HT1080 (cell line): ENCODE measurements around the gene H2AZ1. TPM values are rescaled to one million over a fixed set of nuclear protein-coding genes. Genes with fewer than 3 reads are reported as not detected.
A peak's percentile ranks its signal among the peaks of the same experiment; 100 is the strongest.

Source experiments
- DNase-seq: peaks from one replicate; pipeline ENCODE4 v3.0.0-alpha.2; 2015; ENCODE audit warnings: low read depth
- total RNA-seq: library from RNA; depleted of rRNA; stranded (reverse); fragments of >200 nt; shearing (Covaris generic); gene quantifications from 2 replicates; pipeline ENCODE4 v1.2.3, GENCODE V29; 2014; rRNA removed

The H2AZ1 gene
- total RNA-seq, 1 experiment from 2014 or later, result 1,059 TPM

- peak; percentile 77 for DNase-seq
Measured at GRCh38 chr4:99946356-99947189, 3.5 kb downstream of the H2AZ1 start, which contains the start of gene DNAJB14. Gene DNAJB14, minus strand, starts transcription at chr4:99946618. Its CDS starts 47 bp downstream, at chr4:99946571.

- peak; percentile 23 for DNase-seq
Measured at GRCh38 chr4:99945718-99946355, 4.2 kb downstream of the H2AZ1 start.

- no peak for DNase-seq
Measured at GRCh38 chr4:99943904-99944437, 6.1 kb downstream of the H2AZ1 start.

DNA sequence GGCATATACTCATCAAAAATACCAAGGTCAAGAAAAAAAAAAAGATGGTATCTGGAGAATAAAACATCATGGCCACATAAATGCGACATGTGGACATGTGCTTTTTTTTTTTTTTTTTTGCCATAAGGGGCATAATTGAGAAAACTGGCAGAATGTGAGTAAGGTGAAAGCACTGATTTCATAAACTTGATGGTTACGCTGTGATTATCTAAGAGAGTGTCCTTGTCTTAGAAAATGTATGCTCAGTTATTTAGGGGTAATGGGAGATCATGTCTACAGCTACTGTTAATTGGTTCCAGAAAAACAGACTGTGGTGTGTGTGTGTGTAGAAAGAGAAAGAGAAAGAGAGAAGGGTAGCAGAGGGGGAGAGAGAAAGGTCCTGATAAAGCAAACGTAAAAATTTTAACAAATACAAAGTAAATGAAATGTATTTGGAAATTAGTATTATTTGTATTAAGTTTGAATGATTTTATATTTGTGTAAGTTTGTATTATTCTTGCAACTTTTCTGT is 11.8 kb downstream of the H2AZ1 start:
- no peak for DNase-seq

DNA sequence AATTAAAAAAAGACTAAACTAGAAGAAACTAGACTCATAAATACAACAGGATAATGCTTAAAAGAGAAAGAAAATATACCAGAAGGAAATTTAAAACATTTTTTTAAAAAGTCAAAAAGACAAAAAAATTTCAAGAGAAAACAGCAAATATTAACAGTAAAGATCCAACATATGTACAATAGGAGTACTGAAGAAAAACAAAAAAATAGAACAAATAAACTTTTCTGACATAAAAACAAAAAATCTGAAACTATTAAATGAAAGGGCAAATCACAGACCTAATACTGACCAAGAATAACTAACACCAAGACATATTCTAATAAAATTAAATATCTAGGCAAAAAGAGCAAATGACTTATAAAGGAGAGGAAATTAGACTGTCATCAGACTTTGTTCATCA is 15.2 kb downstream of the H2AZ1 start:
- DNase-seq, result no peak

DNA sequence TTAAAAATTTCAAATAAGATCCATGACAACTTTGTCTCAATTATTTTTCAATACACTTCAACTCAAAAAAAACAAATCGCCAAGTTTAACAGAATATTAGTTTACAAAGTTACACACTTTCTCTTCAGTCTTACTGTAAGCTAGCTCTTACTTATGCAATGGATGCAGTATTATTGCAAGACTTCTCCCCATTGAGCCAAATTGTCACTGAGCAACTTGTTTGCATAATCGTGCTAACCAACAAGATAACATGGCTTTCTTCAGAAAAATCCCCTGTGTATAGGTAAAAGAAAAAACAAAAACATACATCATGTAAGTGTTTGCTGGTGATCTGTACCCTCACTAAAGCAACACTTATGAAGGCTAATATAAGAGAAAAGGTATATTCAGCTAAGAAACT is 22.5 kb downstream of the H2AZ1 start:
- DNase-seq, result no peak

DNA sequence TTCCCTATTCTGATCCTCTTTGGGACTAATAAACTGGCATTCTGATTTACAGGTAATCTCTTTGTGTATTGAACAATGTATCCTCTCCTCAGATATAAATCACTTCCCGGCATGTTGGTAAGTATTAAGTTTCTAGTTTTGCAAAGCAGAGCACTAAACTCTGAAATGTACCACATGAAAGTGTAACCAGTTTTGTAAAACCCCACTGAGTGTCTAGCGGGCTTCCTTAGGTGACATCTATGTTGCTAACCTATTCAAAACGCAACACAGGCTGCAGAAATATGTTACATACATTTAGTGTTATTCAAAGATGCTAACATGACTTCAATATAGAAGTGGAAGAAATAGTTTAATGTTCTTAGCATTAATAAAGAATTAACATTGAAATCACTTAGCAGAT is 28.9 kb downstream of the H2AZ1 start:
- no peak for DNase-seq

GRCh38 chr4:99918656-99919055 is 31.4 kb downstream of the H2AZ1 start:
- no peak for DNase-seq

DNA sequence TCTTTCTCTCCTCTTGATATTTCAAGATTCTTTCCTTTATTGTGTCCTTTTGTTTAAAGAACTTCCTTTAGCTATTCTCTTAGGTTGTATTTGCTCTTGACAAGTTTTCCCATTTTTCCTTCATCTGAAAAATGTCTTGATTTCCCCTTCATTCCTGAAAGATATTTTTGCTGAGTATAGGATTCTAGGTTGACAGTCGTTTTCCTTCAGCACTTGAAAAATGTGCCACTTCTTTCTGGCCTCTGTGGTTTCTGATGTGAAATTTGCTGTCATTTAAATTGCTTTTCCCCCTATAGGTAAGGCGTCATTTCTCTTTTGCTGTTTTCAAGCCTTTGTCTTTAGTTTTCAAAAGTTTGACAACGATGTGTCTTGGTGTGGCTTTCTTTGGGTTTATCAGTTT is 32.5 kb downstream of the H2AZ1 start:
- no peak for DNase-seq

- DNase-seq, result no peak
Measured at GRCh38 chr4:99915449-99915848, 34.6 kb downstream of the H2AZ1 start.

Other genes starting within 250 kb of the H2AZ1 start
- 0.20 TPM in 1 of 2 replicates, not detected in the other for gene DAPP1, start 133.4 kb downstream of the H2AZ1 start, total RNA-seq
- gene LAMTOR3, start 55.8 kb downstream of the H2AZ1 start, total RNA-seq, result 38.5 and 40.7 TPM in 2 replicates
- 20.3 and 29.1 TPM in 2 replicates for gene DNAJB14, start 3.7 kb downstream of the H2AZ1 start, total RNA-seq
- not detected in 2 replicates for gene DDIT4L, start 240.2 kb upstream of the H2AZ1 start, total RNA-seq